RWPE2 (cell line): ENCODE measurements around the gene MINDY3.

Experiments used
- ATAC-seq: fragments of 200-7000 bp; cut with Tn5 transposase; 3 replicates; pipeline ENCODE4 v1.9.1; 2021; ENCODE audit warnings: low read depth
- DNase-seq: peaks from one replicate; pipeline ENCODE4 v3.0.0-alpha.2; 2020; ENCODE audit warnings: low spot score
- H3K27ac ChIP-seq: fragments of 450-650 bp; 2 replicates; pipeline ENCODE4 v1.5.1; 2017; ENCODE audit warnings: mild to moderate bottlenecking; ENCODE audit not compliant: poor library complexity, severe bottlenecking
- H3K27me3 ChIP-seq: fragments of 250-450 bp; sonication (Bioruptor Pico); 2 replicates; pipeline ENCODE4 v1.5.1; 2021; ENCODE audit warnings: mild to moderate bottlenecking, moderate library complexity; ENCODE audit not compliant: insufficient read depth, poor library complexity, severe bottlenecking
- H3K36me3 ChIP-seq: fragments of 250-450 bp; sonication (Bioruptor Pico); 2 replicates; pipeline ENCODE4 v1.5.1; 2020; ENCODE audit warnings: low read depth, mild to moderate bottlenecking, moderate library complexity
- H3K4me1 ChIP-seq: fragments of 250-450 bp; sonication (Bioruptor Pico); 2 replicates; pipeline ENCODE4 v1.5.1; 2021; ENCODE audit warnings: mild to moderate bottlenecking, moderate library complexity; ENCODE audit not compliant: insufficient read depth, poor library complexity, severe bottlenecking
- H3K4me3 ChIP-seq: fragments of 250-450 bp; sonication (Bioruptor Pico); 2 replicates; pipeline ENCODE4 v1.5.1; 2021; ENCODE audit warnings: mild to moderate bottlenecking, moderate library complexity; ENCODE audit not compliant: severe bottlenecking
- H3K9me3 ChIP-seq: fragments of 250-450 bp; sonication (Bioruptor Pico); 2 replicates; pipeline ENCODE4 v1.5.1; 2021; ENCODE audit warnings: mild to moderate bottlenecking, moderate library complexity; ENCODE audit not compliant: severe bottlenecking
- TF ChIP-seq, protein P1 (sequence below): fragments of 450-650 bp; IDR thresholded peaks from one replicate; pipeline ENCODE4 v1.5.1; 2017; ENCODE audit warnings: mild to moderate bottlenecking, moderate library complexity; ENCODE audit not compliant: poor library complexity, severe bottlenecking

MINDY3 gene

DNA sequence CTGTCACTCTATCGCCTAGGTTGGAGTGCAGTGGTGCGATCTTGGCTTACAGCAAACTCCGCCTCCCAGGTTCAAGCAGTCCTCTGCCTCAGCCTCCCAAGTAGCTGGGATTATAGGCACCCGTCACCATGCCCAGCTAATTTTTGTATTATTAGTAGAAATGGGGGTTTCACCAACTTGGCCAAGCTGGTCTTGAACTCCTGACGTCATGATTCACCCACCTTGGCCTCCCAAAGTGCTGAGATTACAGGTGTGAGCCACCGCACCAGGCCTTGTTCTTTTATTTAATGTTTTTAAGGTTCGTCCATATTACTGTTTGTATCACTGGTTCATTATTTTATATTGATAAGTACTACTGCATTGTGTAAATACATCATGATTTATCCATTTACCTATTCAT lies 130.4 kb downstream of the MINDY3 start:
- TF ChIP-seq, protein P1, sequence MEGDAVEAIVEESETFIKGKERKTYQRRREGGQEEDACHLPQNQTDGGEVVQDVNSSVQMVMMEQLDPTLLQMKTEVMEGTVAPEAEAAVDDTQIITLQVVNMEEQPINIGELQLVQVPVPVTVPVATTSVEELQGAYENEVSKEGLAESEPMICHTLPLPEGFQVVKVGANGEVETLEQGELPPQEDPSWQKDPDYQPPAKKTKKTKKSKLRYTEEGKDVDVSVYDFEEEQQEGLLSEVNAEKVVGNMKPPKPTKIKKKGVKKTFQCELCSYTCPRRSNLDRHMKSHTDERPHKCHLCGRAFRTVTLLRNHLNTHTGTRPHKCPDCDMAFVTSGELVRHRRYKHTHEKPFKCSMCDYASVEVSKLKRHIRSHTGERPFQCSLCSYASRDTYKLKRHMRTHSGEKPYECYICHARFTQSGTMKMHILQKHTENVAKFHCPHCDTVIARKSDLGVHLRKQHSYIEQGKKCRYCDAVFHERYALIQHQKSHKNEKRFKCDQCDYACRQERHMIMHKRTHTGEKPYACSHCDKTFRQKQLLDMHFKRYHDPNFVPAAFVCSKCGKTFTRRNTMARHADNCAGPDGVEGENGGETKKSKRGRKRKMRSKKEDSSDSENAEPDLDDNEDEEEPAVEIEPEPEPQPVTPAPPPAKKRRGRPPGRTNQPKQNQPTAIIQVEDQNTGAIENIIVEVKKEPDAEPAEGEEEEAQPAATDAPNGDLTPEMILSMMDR: no peak

More for the DNA sequence above, 130.4 kb downstream of the MINDY3 start:
- Histone ChIP-seq H3K36me3 (no peaks in the 10 kb centered on the region), H3K27ac (no peak overlapping the region), H3K4me1 (no peaks in the 10 kb centered on the region), H3K9me3 (peaks cover 4% of the 10 kb centered on the region), H3K4me3 (no peak overlapping the region), H3K27me3 (no peaks in the 10 kb centered on the region)
- DNase-seq: no peak
- ATAC-seq: no peak
